ENCODE results near the gene RARRES2.

DNA sequence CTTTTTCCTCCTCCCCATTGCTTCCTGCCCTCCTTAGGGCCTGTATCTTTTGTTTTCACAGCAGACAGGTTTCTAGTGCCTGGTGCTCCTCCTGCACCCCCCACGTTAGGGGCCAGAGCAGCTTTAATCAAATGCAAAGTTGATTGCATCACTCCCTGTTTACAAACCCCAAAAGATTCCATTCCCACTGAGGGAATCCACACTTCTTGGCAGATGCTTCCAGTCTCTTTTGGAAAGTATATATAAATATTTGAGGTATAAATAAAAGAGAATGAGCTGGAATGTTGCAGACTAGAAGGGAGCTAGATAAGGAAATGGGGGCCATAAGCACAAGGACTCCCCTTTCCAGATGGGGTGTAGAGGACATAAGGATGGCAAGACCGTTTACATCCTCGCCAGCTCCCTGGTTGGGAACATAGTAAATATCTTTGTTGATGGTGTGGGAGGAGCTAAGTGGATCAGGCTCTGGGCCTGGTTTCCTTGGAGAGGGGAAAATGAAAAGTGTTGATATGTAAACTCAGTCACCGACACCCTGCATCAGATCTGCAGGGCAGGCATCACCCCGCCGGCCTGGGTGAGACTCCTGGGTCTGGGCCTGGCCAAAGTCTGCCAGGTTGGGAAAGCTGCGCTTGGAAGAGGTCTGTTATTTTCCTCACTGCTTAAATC lies 6.2 kb downstream of the RARRES2 start:
- TF ChIP-seq POLR2A (IDR thresholded peaks at IDR 0.05): no peak
- TF ChIP-seq, protein P1, sequence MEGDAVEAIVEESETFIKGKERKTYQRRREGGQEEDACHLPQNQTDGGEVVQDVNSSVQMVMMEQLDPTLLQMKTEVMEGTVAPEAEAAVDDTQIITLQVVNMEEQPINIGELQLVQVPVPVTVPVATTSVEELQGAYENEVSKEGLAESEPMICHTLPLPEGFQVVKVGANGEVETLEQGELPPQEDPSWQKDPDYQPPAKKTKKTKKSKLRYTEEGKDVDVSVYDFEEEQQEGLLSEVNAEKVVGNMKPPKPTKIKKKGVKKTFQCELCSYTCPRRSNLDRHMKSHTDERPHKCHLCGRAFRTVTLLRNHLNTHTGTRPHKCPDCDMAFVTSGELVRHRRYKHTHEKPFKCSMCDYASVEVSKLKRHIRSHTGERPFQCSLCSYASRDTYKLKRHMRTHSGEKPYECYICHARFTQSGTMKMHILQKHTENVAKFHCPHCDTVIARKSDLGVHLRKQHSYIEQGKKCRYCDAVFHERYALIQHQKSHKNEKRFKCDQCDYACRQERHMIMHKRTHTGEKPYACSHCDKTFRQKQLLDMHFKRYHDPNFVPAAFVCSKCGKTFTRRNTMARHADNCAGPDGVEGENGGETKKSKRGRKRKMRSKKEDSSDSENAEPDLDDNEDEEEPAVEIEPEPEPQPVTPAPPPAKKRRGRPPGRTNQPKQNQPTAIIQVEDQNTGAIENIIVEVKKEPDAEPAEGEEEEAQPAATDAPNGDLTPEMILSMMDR (IDR thresholded peaks at IDR 0.05): no peak
